Activated naive CD8-positive, alpha-beta T cell treated with anti-CD3 and anti-CD28 coated beads, Interleukin-2, amount 50 U/mL, for 24 hours (primary cell): Measurements from ENCODE around the gene PLCD3.
A peak's percentile ranks its signal among the peaks of the same experiment; 100 is the strongest.

Experiments
- ATAC-seq: fragments of 150-1000 bp; cut with Tn5 transposase; one replicate; pipeline ENCODE4 v1.10.0; 2021
- DNase-seq: peaks from one replicate; pipeline ENCODE4 v3.0.0; 2021
- H3K27ac Mint-ChIP-seq: one replicate; pipeline ENCODE4 v1.8.0; 2021; ENCODE audit warnings: mild to moderate bottlenecking, mixed read lengths
- H3K27me3 Mint-ChIP-seq: one replicate; pipeline ENCODE4 v1.8.0; 2021; ENCODE audit warnings: mixed read lengths
- H3K36me3 Mint-ChIP-seq: one replicate; pipeline ENCODE4 v1.8.0; 2021; ENCODE audit warnings: low read depth, mixed read lengths
- H3K4me1 Mint-ChIP-seq: one replicate; pipeline ENCODE4 v1.8.0; 2021; ENCODE audit warnings: mixed read lengths
- H3K4me3 Mint-ChIP-seq: one replicate; pipeline ENCODE4 v1.8.0; 2021; ENCODE audit warnings: mild to moderate bottlenecking, moderate library complexity, mixed read lengths
- H3K9me3 Mint-ChIP-seq: one replicate; pipeline ENCODE4 v1.8.0; 2021; ENCODE audit warnings: mixed read lengths

The PLCD3 gene

GRCh38 chr17:45073414-45074070 is 58.8 kb downstream of the PLCD3 start:
- H3K36me3 Mint-ChIP-seq: peaks cover 54% of the 10 kb centered on the region

GRCh38 chr17:45070809-45071208 is 61.5 kb downstream of the PLCD3 start:
- no peak overlapping the region for H3K4me3 Mint-ChIP-seq
- no peaks in the 10 kb centered on the region for H3K27me3 Mint-ChIP-seq
- peaks cover 36% of the 10 kb centered on the region for H3K4me1 Mint-ChIP-seq
- H3K36me3 Mint-ChIP-seq: peaks cover 49% of the 10 kb centered on the region
- no peak for ATAC-seq
- DNase-seq: no peak
- no peaks in the 10 kb centered on the region for H3K9me3 Mint-ChIP-seq
- no peak overlapping the region for H3K27ac Mint-ChIP-seq

More at GRCh38 chr17:45073414-45074070, 58.8 kb downstream of the PLCD3 start:
- DNase-seq (no peak), ATAC-seq (no peak)
- Mint-ChIP-seq H3K4me3 (no peak overlapping the region), H3K9me3 (no peaks in the 10 kb centered on the region), H3K27ac (peak overlapping the region; percentile 50), H3K4me1 (peaks cover 38% of the 10 kb centered on the region), H3K27me3 (no peaks in the 10 kb centered on the region)

- Mint-ChIP-seq H3K27ac (no peak overlapping the region), H3K4me1 (peaks cover 34% of the 10 kb centered on the region), H3K4me3 (no peak overlapping the region), H3K27me3 (no peaks in the 10 kb centered on the region), H3K9me3 (no peaks in the 10 kb centered on the region), H3K36me3 (peaks cover 45% of the 10 kb centered on the region)
- DNase-seq: no peak
- ATAC-seq: no peak
Measured at GRCh38 chr17:45070001-45070400, 62.3 kb downstream of the PLCD3 start.

GRCh38 chr17:45067637-45068036 is 64.7 kb downstream of the PLCD3 start:
- peaks cover 45% of the 10 kb centered on the region for H3K4me1 Mint-ChIP-seq
- H3K27ac Mint-ChIP-seq: peak overlapping the region; percentile 49
- H3K4me3 Mint-ChIP-seq: no peak overlapping the region
- no peak for DNase-seq
- no peaks in the 10 kb centered on the region for H3K27me3 Mint-ChIP-seq
- peaks cover 39% of the 10 kb centered on the region for H3K36me3 Mint-ChIP-seq
- H3K9me3 Mint-ChIP-seq: no peaks in the 10 kb centered on the region
- no peak for ATAC-seq

GRCh38 chr17:45063198-45063597 is 69.1 kb downstream of the PLCD3 start:
- DNase-seq (no peak), ATAC-seq (no peak)
- Mint-ChIP-seq H3K27me3 (no peaks in the 10 kb centered on the region), H3K9me3 (no peaks in the 10 kb centered on the region), H3K36me3 (peaks cover 22% of the 10 kb centered on the region), H3K27ac (peak overlapping the region; percentile 79), H3K4me1 (peaks cover 66% of the 10 kb centered on the region), H3K4me3 (peak overlapping the region; percentile 94)

- H3K4me1 Mint-ChIP-seq: peaks cover 59% of the 10 kb centered on the region
Measured at GRCh38 chr17:45061606-45062205, 70.6 kb downstream of the PLCD3 start.

GRCh38 chr17:45060797-45061605 is 71.3 kb downstream of the PLCD3 start, which contains the start of gene NMT1:
NMT1 (plus strand) TSS chr17:45061317; CDS start chr17:45061330, 13 bp downstream.
- H3K36me3 Mint-ChIP-seq: peaks cover 12% of the 10 kb centered on the region
- H3K27me3 Mint-ChIP-seq: no peaks in the 10 kb centered on the region
- peaks cover 59% of the 10 kb centered on the region for H3K4me1 Mint-ChIP-seq
- peak within 1 kb of the TSS; percentile 94 for H3K4me3 Mint-ChIP-seq
- ATAC-seq (peak; percentile 94), DNase-seq (peak; percentile 93)
- H3K27ac Mint-ChIP-seq: peak within 1 kb of the TSS; percentile 98
- no peaks in the 10 kb centered on the region for H3K9me3 Mint-ChIP-seq

More at GRCh38 chr17:45061606-45062205, 70.6 kb downstream of the PLCD3 start:
- H3K9me3 Mint-ChIP-seq: no peaks in the 10 kb centered on the region
- no peaks in the 10 kb centered on the region for H3K27me3 Mint-ChIP-seq
- no peak for ATAC-seq
- H3K27ac Mint-ChIP-seq: peak overlapping the region; percentile 98
- no peak for DNase-seq
- H3K36me3 Mint-ChIP-seq: peaks cover 12% of the 10 kb centered on the region
- H3K4me3 Mint-ChIP-seq: peak overlapping the region; percentile 94

- no peak for ATAC-seq
- no peaks in the 10 kb centered on the region for H3K9me3 Mint-ChIP-seq
Measured at GRCh38 chr17:45060382-45060796, 71.9 kb downstream of the PLCD3 start.

More at GRCh38 chr17:45060382-45060796, 71.9 kb downstream of the PLCD3 start:
- Mint-ChIP-seq H3K4me1 (peaks cover 62% of the 10 kb centered on the region), H3K36me3 (peaks cover 14% of the 10 kb centered on the region), H3K27me3 (no peaks in the 10 kb centered on the region), H3K4me3 (peak overlapping the region; percentile 94), H3K27ac (peak overlapping the region; percentile 98)
- DNase-seq: no peak
